Keratinocyte (primary cell): Measurements from ENCODE around the gene CABLES2. TPM values are rescaled to one million over a fixed set of nuclear protein-coding genes. Genes with fewer than 3 reads are reported as not detected.

Experiments
- DNase-seq: peaks from one replicate; pipeline ENCODE4 v3.0.0-alpha.2; 2011; ENCODE audit warnings: low read depth, missing footprints, low spot score
- FAIRE-seq: peaks from 2 replicates; lab custom pipeline; 2011; peaks lifted over from hg19 to GRCh38; lab: Jason Lieb, UNC
- H2AFZ ChIP-seq: 2 replicates; pipeline ENCODE4 v1.6.0; 2012; ENCODE audit warnings: low read length, control low read depth, inconsistent platforms; ENCODE audit not compliant: control insufficient read depth
- H3K27ac ChIP-seq: 2 replicates; pipeline ENCODE4 v1.5.1; 2011; ENCODE audit warnings: low read length; ENCODE audit not compliant: control insufficient read depth, insufficient read depth
- H3K27me3 ChIP-seq: 3 replicates; pipeline ENCODE4 v1.6.0; 2011; ENCODE audit warnings: low read length; ENCODE audit not compliant: control insufficient read depth, insufficient read depth; ENCODE audit errors: extremely low read depth
- H3K36me3 ChIP-seq, 2 experiments: 2 replicates in 1 of 2; 3 replicates in 1 of 2; pipeline ENCODE4 v1.5.1; 2011; ENCODE audit warnings: low read length in 2 of 2, mild to moderate bottlenecking in 1 of 2; ENCODE audit not compliant: control insufficient read depth in 2 of 2, insufficient read depth in 2 of 2; ENCODE audit errors: extremely low read depth in 1 of 2
- H3K4me1 ChIP-seq: 3 replicates; pipeline ENCODE4 v1.5.1; 2011; ENCODE audit warnings: low read length; ENCODE audit not compliant: control insufficient read depth, insufficient read depth; ENCODE audit errors: extremely low read depth
- H3K4me2 ChIP-seq: 3 replicates; pipeline ENCODE4 v1.6.0; 2011; ENCODE audit warnings: low read depth, low read length; ENCODE audit not compliant: control insufficient read depth, insufficient read depth; ENCODE audit errors: extremely low read depth
- H3K4me3 ChIP-seq, 3 experiments: fragments of 200-600 bp in 1 of 3; sonication (generic) in 1 of 3; 2 replicates in 2 of 3; 3 replicates in 1 of 3; pipeline ENCODE4 v1.5.1; 2011 to 2016; ENCODE audit warnings: low read length in 3 of 3, mild to moderate bottlenecking in 3 of 3, control low read depth in 2 of 3, inconsistent platforms in 1 of 3, low read depth in 1 of 3, mixed read lengths in 1 of 3, mixed run types in 1 of 3, moderate library complexity in 1 of 3; ENCODE audit not compliant: control insufficient read depth in 2 of 3, insufficient read depth in 2 of 3; ENCODE audit errors: extremely low read depth in 1 of 3
- H3K79me2 ChIP-seq: 2 replicates; pipeline ENCODE4 v1.6.0; 2012; ENCODE audit warnings: low read length; ENCODE audit not compliant: control insufficient read depth, insufficient read depth
- H3K9ac ChIP-seq: 3 replicates; pipeline ENCODE4 v1.6.0; 2011; ENCODE audit warnings: low read length; ENCODE audit not compliant: control insufficient read depth, insufficient read depth; ENCODE audit errors: extremely low read depth
- H3K9me1 ChIP-seq: 3 replicates; pipeline ENCODE4 v1.6.0; 2011; ENCODE audit warnings: low read length; ENCODE audit not compliant: control insufficient read depth, insufficient read depth; ENCODE audit errors: extremely low read depth
- H3K9me3 ChIP-seq: 2 replicates; pipeline ENCODE4 v1.5.1; 2012; ENCODE audit warnings: low read depth, low read length; ENCODE audit not compliant: control insufficient read depth
- H4K20me1 ChIP-seq: 3 replicates; pipeline ENCODE4 v1.6.0; 2011; ENCODE audit warnings: low read length; ENCODE audit not compliant: control insufficient read depth, insufficient read depth; ENCODE audit errors: extremely low read depth
- CTCF ChIP-seq, 3 experiments: IDR thresholded peaks in 1 of 3; conservative IDR thresholded peaks in 1 of 3; optimal IDR thresholded peaks in 1 of 3; 2 replicates in 2 of 3; 3 replicates in 1 of 3; pipeline versions ENCODE3 to v1.5.1; 2011; ENCODE audit warnings: low read length in 3 of 3, mild to moderate bottlenecking in 3 of 3, moderate library complexity in 2 of 3, control low read depth in 1 of 3, inconsistent platforms in 1 of 3; ENCODE audit not compliant: insufficient read depth in 2 of 3; ENCODE audit errors: extremely low read depth in 1 of 3
- EZH2 ChIP-seq: IDR thresholded peaks from one replicate; pipeline ENCODE4 v1.6.1; 2012; ENCODE audit warnings: inconsistent platforms, mild to moderate bottlenecking, low read length, moderate library complexity
- dilution Hi-C: fragments of 300-500 bp; cut with MboI; formaldehyde crosslinking; loops from one replicate; pipeline ENCODE4 v1.7.0; 2020; ENCODE audit warnings: low sequenced_read_pairs; ENCODE audit not compliant: extremely low pct_ligation_motif_present
- polyA plus RNA-seq, 5 experiments: library from polyadenylated mRNA; depleted of rRNA in 3 of 5; stranded (reverse) in 3 of 5; stranded (forward) in 1 of 5; unstranded in 1 of 5; fragments of >200 nt; gene quantifications; 1 replicate in 1 of 5; 2 replicates in 3 of 5; 3 replicates in 1 of 5; pipeline versions ENCODE4 v1.2.1 to v1.2.3, GENCODE V29; 2011 to 2012; ENCODE audit warnings: missing spikeins in 2 of 5, low read depth in 1 of 5, low replicate concordance in 1 of 5

Gene CABLES2
- polyA plus RNA-seq, 1 donor (not counting 4 experiments of a cell fraction or from before 2014, with no cell fraction given) = 2.2 TPM

- dilution Hi-C loops = loop anchor here (25.0 kb wide), 1 partner anchor 95 kb away; no protein-coding TSS in a partner anchor
- H3K9ac ChIP-seq = no peak overlapping the region
- no peak for DNase-seq
These were observed 35.0 kb upstream of the CABLES2 start for GRCh38 chr20:62441987-62442539.

GRCh38 chr20:62439218-62439617 is 32.1 kb upstream of the CABLES2 start:
- FAIRE-seq (no peak), DNase-seq (no peak)
- Histone ChIP-seq H3K9me3 (no peaks in the 10 kb centered on the region), H3K9ac (no peak overlapping the region), H3K27me3 (peaks cover 37% of the 10 kb centered on the region), H3K4me2 (no peak overlapping the region), H4K20me1 (no peaks in the 10 kb centered on the region), H3K36me3 (no peaks in the 10 kb centered on the region), H3K9me1 (no peaks in the 10 kb centered on the region), H2AFZ (no peak overlapping the region), H3K4me3 (no peak overlapping the region), H3K27ac (no peak overlapping the region), H3K4me1 (no peaks in the 10 kb centered on the region), H3K79me2 (no peaks in the 10 kb centered on the region)
- TF ChIP-seq EZH2 = no peak
- TF ChIP-seq CTCF (optimal IDR thresholded peaks at IDR 0.05 in 1 of 3, IDR thresholded peaks at IDR 0.05 in 1 of 3, conservative IDR thresholded peaks at IDR 0.05 in 1 of 3; ENCODE audit: extremely low read depth in 1 of 3, insufficient read depth in 2 of 3, low read length in 3 of 3) = no peak
- dilution Hi-C loops = loop anchor here (25.0 kb wide), 1 partner anchor 98 kb away; no protein-coding TSS in a partner anchor

More at GRCh38 chr20:62441987-62442539, 35.0 kb upstream of the CABLES2 start:
- peaks cover 40% of the 10 kb centered on the region for H3K27me3 ChIP-seq
- no peaks in the 10 kb centered on the region for H3K36me3 ChIP-seq
- FAIRE-seq = no peak
- H3K9me3 ChIP-seq = no peaks in the 10 kb centered on the region
- no peak overlapping the region for H3K27ac ChIP-seq
- no peaks in the 10 kb centered on the region for H3K4me1 ChIP-seq
- no peaks in the 10 kb centered on the region for H3K9me1 ChIP-seq
- no peak overlapping the region for H3K4me3 ChIP-seq
- H2AFZ ChIP-seq = no peak overlapping the region
- no peaks in the 10 kb centered on the region for H3K79me2 ChIP-seq
- no peaks in the 10 kb centered on the region for H4K20me1 ChIP-seq
- TF ChIP-seq EZH2 (no peak), CTCF (optimal IDR thresholded peaks at IDR 0.05 in 1 of 3, IDR thresholded peaks at IDR 0.05 in 1 of 3, conservative IDR thresholded peaks at IDR 0.05 in 1 of 3; ENCODE audit: extremely low read depth in 1 of 3, insufficient read depth in 2 of 3, low read length in 3 of 3) (no peak)
- no peak overlapping the region for H3K4me2 ChIP-seq
